Measurements from ENCODE around the gene FXYD1.

FXYD1 gene

DNA sequence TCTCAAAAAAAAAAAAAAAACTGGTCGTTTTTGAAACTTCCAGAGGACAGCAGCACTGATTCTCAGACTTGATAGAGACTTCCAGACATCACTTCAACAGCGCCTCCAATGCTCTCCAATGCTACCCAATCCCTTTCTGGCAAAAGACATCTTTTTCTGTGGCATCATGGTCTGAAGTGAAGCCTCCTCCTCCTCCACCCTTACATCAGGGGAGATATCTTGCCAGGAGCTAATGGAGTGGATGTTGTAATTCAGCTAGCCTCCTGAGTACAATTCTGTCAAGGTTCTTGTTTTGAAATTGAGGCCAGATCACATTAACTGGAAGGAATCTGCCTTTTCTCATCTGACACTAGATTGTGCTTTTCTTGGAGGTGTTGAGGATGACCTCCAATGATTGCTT, 40.1 kb downstream of the FXYD1 start:
- H3K4me3 ChIP-seq, result no peak overlapping the region
- DNase-seq (ENCODE audit: low spot score), result no peak
- H3K27ac ChIP-seq, result no peak overlapping the region
- TF ChIP-seq, protein P1, sequence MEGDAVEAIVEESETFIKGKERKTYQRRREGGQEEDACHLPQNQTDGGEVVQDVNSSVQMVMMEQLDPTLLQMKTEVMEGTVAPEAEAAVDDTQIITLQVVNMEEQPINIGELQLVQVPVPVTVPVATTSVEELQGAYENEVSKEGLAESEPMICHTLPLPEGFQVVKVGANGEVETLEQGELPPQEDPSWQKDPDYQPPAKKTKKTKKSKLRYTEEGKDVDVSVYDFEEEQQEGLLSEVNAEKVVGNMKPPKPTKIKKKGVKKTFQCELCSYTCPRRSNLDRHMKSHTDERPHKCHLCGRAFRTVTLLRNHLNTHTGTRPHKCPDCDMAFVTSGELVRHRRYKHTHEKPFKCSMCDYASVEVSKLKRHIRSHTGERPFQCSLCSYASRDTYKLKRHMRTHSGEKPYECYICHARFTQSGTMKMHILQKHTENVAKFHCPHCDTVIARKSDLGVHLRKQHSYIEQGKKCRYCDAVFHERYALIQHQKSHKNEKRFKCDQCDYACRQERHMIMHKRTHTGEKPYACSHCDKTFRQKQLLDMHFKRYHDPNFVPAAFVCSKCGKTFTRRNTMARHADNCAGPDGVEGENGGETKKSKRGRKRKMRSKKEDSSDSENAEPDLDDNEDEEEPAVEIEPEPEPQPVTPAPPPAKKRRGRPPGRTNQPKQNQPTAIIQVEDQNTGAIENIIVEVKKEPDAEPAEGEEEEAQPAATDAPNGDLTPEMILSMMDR (IDR thresholded peaks at IDR 0.05), result no peak

DNA sequence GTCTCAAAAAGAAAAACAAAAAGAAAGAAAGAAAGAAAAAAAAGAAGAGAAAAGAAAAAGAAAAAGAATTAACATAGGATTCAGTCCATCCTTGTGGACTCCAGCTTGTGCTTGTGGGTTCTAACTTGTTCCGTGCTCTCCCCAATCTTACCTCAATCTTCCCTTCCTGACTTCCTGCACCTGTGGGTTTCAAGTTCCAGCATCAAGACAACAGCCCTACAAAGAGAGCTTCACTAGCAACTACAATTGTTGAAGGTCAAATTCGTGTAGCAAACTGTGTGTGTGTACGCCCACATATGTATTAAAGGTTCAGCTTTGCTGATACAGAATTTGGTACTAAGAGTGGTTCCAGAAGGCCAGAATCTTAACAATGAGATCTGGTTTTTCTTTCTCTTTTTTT, 41.2 kb downstream of the FXYD1 start:
- TF ChIP-seq, protein P1 (IDR thresholded peaks at IDR 0.05), result no peak
- no peak overlapping the region for H3K27ac ChIP-seq
- no peak overlapping the region for H3K4me3 ChIP-seq

GRCh38 chr19:35181387-35181786, 42.8 kb downstream of the FXYD1 start:
- DNase-seq (ENCODE audit: low spot score), result no peak
- TF ChIP-seq, protein P1 (IDR thresholded peaks at IDR 0.05), result no peak
- Histone ChIP-seq H3K27ac (no peak overlapping the region), H3K4me3 (no peak overlapping the region)

More for the DNA sequence above, 41.2 kb downstream of the FXYD1 start:
- DNase-seq (ENCODE audit: low spot score), result no peak

GRCh38 chr19:35184267-35184666, 45.6 kb downstream of the FXYD1 start:
- TF ChIP-seq, protein P1 (IDR thresholded peaks at IDR 0.05), result no peak
- no peak for DNase-seq (ENCODE audit: low spot score)
- H3K4me3 ChIP-seq, result no peak overlapping the region
- H3K27ac ChIP-seq, result no peak overlapping the region

DNA sequence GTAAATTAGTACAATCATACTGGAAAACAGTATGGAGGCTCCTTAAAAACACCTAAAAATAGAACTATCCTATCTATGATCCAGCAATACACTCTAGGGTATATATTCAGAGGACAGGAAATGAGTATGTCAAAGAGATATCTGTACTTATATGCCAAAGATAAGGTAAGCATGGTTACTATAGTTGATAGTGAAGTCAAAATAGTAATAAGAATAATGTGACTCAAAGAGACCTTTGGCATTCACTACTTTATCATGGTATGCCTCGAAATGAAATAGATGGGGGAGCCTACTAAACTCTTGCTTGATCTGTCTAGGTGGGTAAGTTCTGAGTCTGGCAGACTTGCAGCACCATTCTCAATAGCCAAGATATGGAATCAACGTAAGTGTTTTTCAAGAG, 46.3 kb downstream of the FXYD1 start:
- no peak overlapping the region for H3K4me3 ChIP-seq
- TF ChIP-seq, protein P1 (IDR thresholded peaks at IDR 0.05), result no peak
- DNase-seq (ENCODE audit: low spot score), result no peak
- no peak overlapping the region for H3K27ac ChIP-seq

All from coronary artery (tissue), 2 donors.